Renal pelvis (tissue), 12 donors: Measurements from ENCODE around the gene TBC1D19. TPM values are rescaled to one million over a fixed set of nuclear protein-coding genes. Genes with fewer than 3 reads are reported as not detected.
A peak's percentile ranks its signal among the peaks of the same experiment; 100 is the strongest.
"Not testable (repeated sequence)": the region's sequence is repeated elsewhere in the genome, so short reads cannot be mapped to it uniquely, and the experiment has no call there.

Experiments used
- DNase-seq: peaks from one replicate; pipeline ENCODE4 v3.0.0-alpha.2; 2013
- long read RNA-seq, 16 experiments: transcript quantifications; one replicate each; lab custom pipeline, GENCODE V29; 2026
- polyA plus RNA-seq, 3 donors: library from polyadenylated mRNA; unstranded; fragments of 120-200 nt; gene quantifications; one replicate each; pipeline ENCODE4 v1.2.1, GENCODE V29; 2013; ENCODE audit not compliant: insufficient read length in 3 of 3

Gene TBC1D19
- polyA plus RNA-seq: 10 to 100 TPM; 18.4 to 21.9 (median 18.5) TPM
- long read RNA-seq, donor 1, partial matches to known transcripts: 0 of 2 reads
- long read RNA-seq, donor 1, other reads (novel, unspliced or antisense): 0 of 2 reads
- long read RNA-seq, donor 2, partial matches to known transcripts: 0 of 2 reads
- long read RNA-seq, donor 2, other reads (novel, unspliced or antisense): 0 of 2 reads
- long read RNA-seq, donor 3, partial matches to known transcripts: 5 of 8 reads
- long read RNA-seq, donor 3, other reads (novel, unspliced or antisense): 0 of 8 reads
- long read RNA-seq, donor 4, partial matches to known transcripts: 5 of 6 reads
- long read RNA-seq, donor 4, other reads (novel, unspliced or antisense): 0 of 6 reads
- long read RNA-seq, donor 5, partial matches to known transcripts: 0 of 3 reads
- long read RNA-seq, donor 5, other reads (novel, unspliced or antisense): 0 of 3 reads
- long read RNA-seq, donor 6, partial matches to known transcripts: 0 of 5 reads
- long read RNA-seq, donor 6, other reads (novel, unspliced or antisense): 0 of 5 reads
- long read RNA-seq, donor 7, partial matches to known transcripts: 0 of 3 reads
- long read RNA-seq, donor 7, other reads (novel, unspliced or antisense): 0 of 3 reads
- long read RNA-seq, donor 8: 0 reads
- long read RNA-seq, donor 9, partial matches to known transcripts: 5 of 6 reads
- long read RNA-seq, donor 9, other reads (novel, unspliced or antisense): 0 of 6 reads
- long read RNA-seq, donor 10, partial matches to known transcripts: 0 of 2 reads
- long read RNA-seq, donor 10, other reads (novel, unspliced or antisense): 0 of 2 reads
- long read RNA-seq, donor 11, partial matches to known transcripts: 0 of 2 reads
- long read RNA-seq, donor 11, other reads (novel, unspliced or antisense): 0 of 2 reads
- long read RNA-seq, donor 12, partial matches to known transcripts: 0 of 4 reads
- long read RNA-seq, donor 12, other reads (novel, unspliced or antisense): 0 of 4 reads
- long read RNA-seq, donor 13, partial matches to known transcripts: 0 of 3 reads
- long read RNA-seq, donor 13, other reads (novel, unspliced or antisense): 0 of 3 reads
- long read RNA-seq, donor 14, partial matches to known transcripts: 0 of 6 reads
- long read RNA-seq, donor 14, other reads (novel, unspliced or antisense): 0 of 6 reads
- long read RNA-seq, donor 15, partial matches to known transcripts: 0 of 2 reads
- long read RNA-seq, donor 15, other reads (novel, unspliced or antisense): 0 of 2 reads
- long read RNA-seq, donor 16, partial matches to known transcripts: 0 of 3 reads
- long read RNA-seq, donor 16, other reads (novel, unspliced or antisense): 0 of 3 reads

GRCh38 chr4:26583865-26584652, at the start of gene TBC1D19:
Gene TBC1D19 (plus strand): TSS chr4:26584084. CDS start chr4:26584194, 110 bp downstream.
- DNase-seq: peak; percentile 90

DNA sequence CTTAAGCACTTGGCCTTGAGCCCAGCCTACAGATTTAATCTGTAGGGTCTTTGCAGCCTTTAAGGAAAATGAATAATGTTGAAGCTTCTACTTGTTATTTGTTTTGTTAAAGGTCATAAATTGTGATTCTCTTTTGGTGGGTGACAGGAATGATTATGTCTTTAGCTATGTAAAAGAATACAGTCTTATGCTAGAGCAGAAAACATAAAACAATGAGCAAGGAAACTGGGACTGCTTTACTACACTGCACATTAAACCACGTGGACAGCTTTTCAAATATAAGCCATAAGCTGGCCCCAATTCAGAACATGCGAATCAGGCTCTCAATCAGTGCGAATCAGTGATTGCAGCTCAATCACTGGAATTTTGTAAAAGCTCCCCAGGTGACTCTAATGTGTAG, 40.9 kb upstream of the TBC1D19 start:
- DNase-seq: peak; percentile 29

DNA sequence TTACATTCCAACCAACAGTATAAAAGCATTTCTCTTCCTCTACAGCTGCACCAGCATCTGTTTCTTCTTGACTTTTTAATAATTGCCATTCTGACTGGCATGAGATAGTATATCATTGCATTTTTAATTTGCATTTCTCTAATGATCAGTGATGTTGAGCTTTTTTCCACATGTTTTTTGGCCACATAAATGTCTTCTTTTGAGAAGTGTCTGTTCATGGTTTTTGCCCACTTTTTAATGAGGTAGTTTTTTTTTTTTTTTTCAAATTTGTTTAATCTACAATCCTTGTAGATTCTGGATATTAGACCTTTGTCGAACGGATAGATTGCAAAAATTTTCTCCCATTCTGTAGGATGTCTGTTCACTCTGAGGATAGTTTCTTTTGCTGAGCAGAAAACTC, 39.5 kb upstream of the TBC1D19 start:
- DNase-seq: no peak

- DNase-seq: not testable (repeated sequence)
These were observed 35.5 kb upstream of the TBC1D19 start for GRCh38 chr4:26548379-26548778.

DNA sequence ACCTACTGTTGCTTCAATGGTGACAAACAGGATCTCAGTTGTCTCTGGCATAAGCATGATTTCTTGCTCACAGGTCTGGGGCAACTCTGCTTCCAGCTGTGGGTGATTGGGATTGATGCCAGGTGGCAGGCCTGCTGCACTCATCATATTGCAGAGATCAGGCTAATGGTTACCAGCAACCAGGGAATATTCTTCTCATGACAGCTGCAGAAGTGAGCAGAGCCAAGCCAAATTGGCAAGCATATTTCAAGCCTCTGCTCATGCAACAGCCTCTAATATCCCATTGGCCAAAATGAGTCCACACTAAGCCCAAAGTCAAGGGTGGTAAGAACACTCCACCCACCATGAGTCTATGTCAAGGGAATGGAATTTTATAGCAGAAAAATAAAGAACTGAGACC, 26.7 kb upstream of the TBC1D19 start:
- DNase-seq: no peak

DNA sequence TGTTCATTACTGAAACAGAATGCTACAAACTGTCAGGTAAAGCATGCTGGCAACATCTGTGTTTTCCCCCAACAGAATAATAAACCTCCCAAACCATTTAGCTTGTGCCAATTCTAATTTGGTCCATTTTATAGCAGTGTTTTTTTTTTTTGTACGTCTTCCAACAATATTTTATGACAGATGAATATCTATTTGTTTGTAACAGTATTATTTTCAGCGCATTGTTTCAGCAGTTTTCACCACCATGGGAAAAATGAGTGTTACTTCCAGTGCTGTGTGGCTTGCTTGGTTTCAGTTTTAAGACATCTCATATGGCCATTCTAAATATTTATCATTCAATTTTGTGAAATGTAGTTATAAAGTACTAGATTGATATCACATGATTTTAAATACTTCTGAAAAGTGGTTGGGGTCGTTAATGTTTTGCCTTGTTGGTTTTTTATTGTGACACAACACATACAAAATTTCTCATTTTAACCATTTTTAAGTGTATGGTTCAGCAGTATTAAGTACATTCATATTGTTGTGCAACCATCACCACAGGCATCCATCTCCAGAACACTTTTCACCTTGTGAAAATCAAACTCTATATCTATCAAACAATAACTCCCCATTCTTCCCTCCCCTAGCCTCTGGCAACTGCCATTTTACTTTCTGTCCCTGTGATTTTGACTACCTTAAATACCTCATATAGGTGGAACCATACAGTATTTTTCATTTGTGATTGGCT, 25.6 kb upstream of the TBC1D19 start:
- DNase-seq: no peak

DNA sequence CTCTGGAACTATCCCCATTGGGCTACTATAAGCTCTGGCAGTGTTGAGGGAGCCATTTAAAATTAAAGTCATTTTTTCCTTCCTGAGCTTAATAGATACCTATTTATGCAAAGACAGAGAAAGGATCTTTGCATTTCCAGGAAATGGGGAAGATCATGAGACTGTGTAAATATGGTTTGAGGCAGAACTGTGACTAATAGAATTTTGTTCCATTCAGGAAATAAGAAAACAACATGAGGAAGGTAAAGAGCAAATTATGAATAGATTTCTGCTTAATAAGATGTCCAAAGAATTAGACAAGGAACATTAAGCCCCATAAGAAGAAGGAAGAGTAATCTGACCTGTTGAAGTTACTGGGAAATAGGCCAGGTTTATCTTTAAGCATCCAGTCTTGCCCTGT, 17.8 kb upstream of the TBC1D19 start:
- no peak for DNase-seq

DNA sequence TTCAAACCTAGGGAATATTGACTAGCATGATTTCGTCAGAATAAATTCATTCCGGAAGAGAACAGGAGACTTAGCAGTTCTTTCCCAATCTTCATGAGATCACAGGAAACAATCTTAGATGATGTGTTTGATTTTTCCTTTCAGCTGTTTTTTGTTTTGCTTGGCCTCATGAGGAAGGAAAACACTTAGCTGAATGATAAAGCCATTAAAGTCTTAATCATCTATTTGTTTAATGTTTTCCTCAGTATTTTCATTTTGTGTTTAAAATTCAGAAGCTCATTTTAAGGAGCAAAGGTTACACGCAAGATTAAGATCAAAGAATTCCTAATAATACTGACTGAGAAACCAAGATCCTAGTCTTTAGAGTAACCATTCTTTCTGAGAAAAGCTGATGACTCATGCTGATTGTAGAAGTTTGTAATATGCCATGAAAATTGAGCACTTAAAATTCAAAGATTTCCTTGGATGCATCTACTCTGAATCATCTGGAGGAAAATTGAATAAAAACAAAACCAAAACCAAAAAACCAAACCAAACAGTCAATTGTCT, 15.4 kb upstream of the TBC1D19 start:
- DNase-seq: no peak

GRCh38 chr4:26570596-26570995, 13.3 kb upstream of the TBC1D19 start:
- no peak for DNase-seq

DNA sequence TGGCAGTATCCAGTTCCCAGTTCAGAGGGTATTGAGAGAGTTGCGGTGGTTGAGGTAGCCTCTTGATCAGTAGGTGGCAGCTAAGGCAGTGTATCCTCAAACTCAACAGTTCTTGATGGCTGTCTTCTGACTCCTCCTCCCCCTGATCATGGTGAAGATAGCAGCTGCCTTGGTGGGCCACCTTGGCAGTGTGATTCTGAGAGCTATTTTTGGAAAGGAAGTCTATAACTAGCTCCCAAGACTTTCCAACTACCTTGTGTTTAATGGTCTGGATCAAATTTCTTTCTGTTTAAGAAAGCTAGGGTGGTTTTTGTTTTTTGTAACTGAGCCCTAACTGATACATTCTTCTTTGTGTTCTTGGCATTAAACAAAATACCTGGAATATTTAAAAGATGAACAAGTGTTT, 10.5 kb upstream of the TBC1D19 start:
- DNase-seq: no peak

- no peak for DNase-seq
These were observed 9.3 kb upstream of the TBC1D19 start for GRCh38 chr4:26574563-26574962.

DNA sequence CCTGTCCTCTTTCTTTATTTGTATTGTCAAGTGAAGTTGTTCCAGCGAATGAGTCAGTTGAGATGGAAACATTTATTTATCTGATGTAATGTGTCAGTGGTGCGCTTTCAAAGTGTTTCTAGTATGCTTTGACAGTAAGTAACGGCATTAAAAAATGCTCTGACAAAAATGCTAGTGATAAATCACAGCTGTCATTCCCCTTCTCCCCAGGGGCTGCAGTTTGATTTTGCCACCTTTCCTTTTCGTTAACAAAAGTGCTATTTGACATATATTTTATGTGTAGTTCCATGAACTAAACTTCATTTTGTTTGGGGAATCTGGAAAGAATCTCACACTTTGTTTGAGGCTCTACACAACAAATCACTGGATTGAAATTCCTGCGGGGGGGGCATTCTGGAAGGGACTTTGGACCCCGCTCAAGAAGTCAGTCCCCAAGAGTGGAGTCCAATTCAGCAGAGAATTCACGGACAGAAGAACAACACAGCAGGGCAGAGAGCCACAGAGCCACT, 7.6 kb upstream of the TBC1D19 start:
- peak; percentile 29 for DNase-seq

- no peak for DNase-seq
These were observed 6.8 kb upstream of the TBC1D19 start for GRCh38 chr4:26577066-26577465.

DNA sequence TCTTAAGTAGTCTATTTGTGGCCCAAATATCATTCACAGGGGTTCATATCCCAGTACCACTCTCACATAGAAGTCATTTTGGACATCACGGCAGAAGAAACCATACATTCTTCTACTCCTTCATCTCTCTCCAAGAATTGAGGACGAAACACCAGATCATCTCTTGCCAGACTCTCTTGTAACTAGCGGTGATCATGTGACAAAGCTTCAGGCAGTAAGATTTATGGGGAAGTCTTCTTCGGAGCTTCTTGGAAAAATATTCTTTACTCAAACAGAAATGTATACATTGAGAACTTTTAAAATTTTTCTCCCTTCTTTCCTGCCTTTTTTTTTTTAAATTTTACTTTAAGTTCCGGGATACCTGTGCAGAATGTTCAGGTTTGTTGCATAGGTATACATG, 4.7 kb upstream of the TBC1D19 start:
- DNase-seq: no peak

DNA sequence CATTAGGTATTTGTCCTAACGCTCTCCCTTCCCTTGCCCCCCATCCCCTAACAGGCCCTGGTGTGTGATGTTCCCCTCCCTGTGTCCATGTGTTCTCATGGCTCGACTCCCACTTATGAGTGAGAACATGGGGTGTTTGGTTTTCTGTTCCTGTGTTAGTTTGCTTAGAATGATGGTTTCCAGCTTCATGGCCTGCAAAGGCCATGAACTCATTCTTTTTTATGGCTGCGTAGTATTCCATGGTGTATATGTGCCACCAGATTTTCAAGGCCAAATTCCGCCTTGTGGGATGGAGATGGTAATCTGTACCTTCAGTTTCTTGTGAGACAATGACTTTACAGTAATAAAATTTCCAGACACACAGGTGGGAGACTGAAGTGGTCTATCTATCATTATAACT, 2.5 kb upstream of the TBC1D19 start:
- not testable (repeated sequence) for DNase-seq

DNA sequence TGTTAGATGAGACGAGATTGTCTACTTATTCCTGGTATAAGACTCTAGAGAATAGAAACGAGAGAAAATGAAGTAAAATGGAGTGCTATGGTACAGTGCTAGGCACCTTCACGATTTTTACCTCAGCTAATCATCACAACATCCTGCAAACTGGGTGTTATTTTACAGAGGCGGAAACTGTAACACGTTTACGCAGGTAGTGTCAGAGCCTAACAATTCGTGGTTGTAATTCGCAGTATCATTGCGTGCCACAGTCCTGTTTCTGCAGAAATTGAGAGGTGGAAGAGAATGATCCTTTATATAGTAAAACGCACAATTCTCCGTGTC, 383 bp upstream of the TBC1D19 start:
- DNase-seq: no peak

- DNase-seq: no peak
These were observed 841 bp downstream of the TBC1D19 start for GRCh38 chr4:26584725-26585124.

GRCh38 chr4:26589705-26590104, 5.8 kb downstream of the TBC1D19 start:
- DNase-seq: no peak

DNA sequence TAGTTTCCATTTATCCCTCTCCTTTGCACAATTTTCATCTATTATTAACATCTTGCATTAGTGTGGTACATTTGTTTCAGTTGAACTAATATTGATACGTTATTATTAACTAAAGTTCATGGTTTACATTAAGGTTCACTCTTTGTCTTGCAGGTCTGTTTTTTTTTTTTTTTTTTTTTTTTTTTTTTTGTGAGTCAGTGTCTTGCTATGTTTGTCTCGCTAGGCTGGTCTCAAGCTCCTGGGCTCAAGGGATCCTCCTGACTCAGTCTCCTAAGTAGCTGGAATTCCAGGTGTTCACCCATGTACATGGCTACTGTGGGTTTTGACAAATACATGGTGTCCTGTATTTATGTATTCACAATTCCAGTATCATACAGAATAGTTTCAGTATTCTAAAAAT, 6.8 kb downstream of the TBC1D19 start:
- no peak for DNase-seq

- DNase-seq: not testable (repeated sequence)
These were observed 9.7 kb downstream of the TBC1D19 start for GRCh38 chr4:26593557-26593956.
